Activated CD8-positive, alpha-beta T cell treated with anti-CD3 and anti-CD28 coated beads for 36 hours (primary cell): ENCODE measurements around the gene TBL2. TPM values are rescaled to one million over a fixed set of nuclear protein-coding genes. Genes with fewer than 3 reads are reported as not detected.

Source experiments
- ATAC-seq: fragments of 200-7000 bp; cut with Tn5 transposase; one replicate; pipeline ENCODE4 v1.10.0; 2021; ENCODE audit warnings: mild to moderate bottlenecking, moderate library complexity
- CTCF ChIA-PET: fragments of 350-600 bp; sonication (Branson Sonifier 250); formaldehyde crosslinking; loops from one replicate; lab custom pipeline; 2021; ENCODE audit warnings: antibody characterized with exemption; lab: Charles Lee
- POLR2A ChIA-PET: fragments of 350-600 bp; sonication (Branson Sonifier 250); formaldehyde crosslinking; loops from one replicate; lab custom pipeline; 2021; ENCODE audit warnings: antibody characterized with exemption; lab: Charles Lee
- DNase-seq: peaks from one replicate; pipeline ENCODE4 v3.0.0-alpha.2; 2020
- H3K27ac Mint-ChIP-seq: one replicate; pipeline ENCODE4 v1.8.0; 2021; ENCODE audit warnings: mild to moderate bottlenecking, mixed read lengths
- H3K27me3 Mint-ChIP-seq: one replicate; pipeline ENCODE4 v1.8.0; 2021; ENCODE audit warnings: mixed read lengths
- H3K36me3 Mint-ChIP-seq: one replicate; pipeline ENCODE4 v1.8.0; 2021; ENCODE audit warnings: low read depth, mixed read lengths
- H3K4me1 Mint-ChIP-seq: one replicate; pipeline ENCODE4 v1.8.0; 2021; ENCODE audit warnings: low read depth, mixed read lengths
- H3K4me3 Mint-ChIP-seq: one replicate; pipeline ENCODE4 v1.8.0; 2021; ENCODE audit warnings: mild to moderate bottlenecking, moderate library complexity, mixed read lengths
- H3K9me3 Mint-ChIP-seq: one replicate; pipeline ENCODE4 v1.8.0; 2021; ENCODE audit warnings: mixed read lengths
- CTCF ChIP-seq: fragments of 200-600 bp; IDR thresholded peaks from one replicate; pipeline ENCODE4 v1.8.0; 2022; ENCODE audit warnings: antibody characterized with exemption, mild to moderate bottlenecking
- intact Hi-C: fragments of 100-400 bp; cut with micrococcal nuclease; formaldehyde crosslinking; loops from one replicate; pipeline ENCODE4 v1.10.0; 2022
- total RNA-seq, 2 experiments: library from RNA; stranded (reverse); gene quantifications; one replicate each; pipeline ENCODE4 v1.2.3, GENCODE V29; 2021

Gene TBL2
- total RNA-seq, 2 experiments from 2014 or later = 29.6 to 30.7 TPM

GRCh38 chr7:73573791-73574190, 4.6 kb downstream of the TBL2 start:
- no peak for ATAC-seq
- Mint-ChIP-seq H3K27ac (no peak overlapping the region), H3K4me1 (peaks cover 11% of the 10 kb centered on the region), H3K36me3 (peaks cover 41% of the 10 kb centered on the region), H3K27me3 (no peaks in the 10 kb centered on the region), H3K9me3 (no peaks in the 10 kb centered on the region), H3K4me3 (no peak overlapping the region)
- CTCF ChIA-PET = no interaction called here
- intact Hi-C loops = no loop called here
- POLR2A ChIA-PET = no interaction called here
- no peak for TF ChIP-seq CTCF
- DNase-seq = no peak

GRCh38 chr7:73573276-73573675, 5.1 kb downstream of the TBL2 start:
- H3K4me1 Mint-ChIP-seq = peaks cover 11% of the 10 kb centered on the region
- intact Hi-C loops = no loop called here
- no peak for ATAC-seq

GRCh38 chr7:73572767-73573186, 5.6 kb downstream of the TBL2 start:
- H3K4me1 Mint-ChIP-seq = peaks cover 16% of the 10 kb centered on the region
- intact Hi-C loops = no loop called here
- DNase-seq (no peak), ATAC-seq (no peak)
- ChIA-PET POLR2A (interaction anchor here (1.7 kb wide), 1 partner anchor 51 kb away, joined by 3 read pairs; the partner anchor contains the start of gene BAZ1B), CTCF (no interaction called here)
- H3K9me3 Mint-ChIP-seq = no peaks in the 10 kb centered on the region
- no peak for TF ChIP-seq CTCF
- peaks cover 37% of the 10 kb centered on the region for H3K36me3 Mint-ChIP-seq
- H3K4me3 Mint-ChIP-seq = no peak overlapping the region
- no peaks in the 10 kb centered on the region for H3K27me3 Mint-ChIP-seq
- no peak overlapping the region for H3K27ac Mint-ChIP-seq

More at GRCh38 chr7:73573276-73573675, 5.1 kb downstream of the TBL2 start:
- Mint-ChIP-seq H3K27me3 (no peaks in the 10 kb centered on the region), H3K4me3 (no peak overlapping the region), H3K27ac (no peak overlapping the region), H3K9me3 (no peaks in the 10 kb centered on the region), H3K36me3 (peaks cover 40% of the 10 kb centered on the region)
- POLR2A ChIA-PET = no interaction called here
- DNase-seq = no peak
- CTCF ChIA-PET = no interaction called here
- no peak for TF ChIP-seq CTCF

- ChIA-PET POLR2A (no interaction called here), CTCF (no interaction called here)
- peaks cover 19% of the 10 kb centered on the region for H3K4me1 Mint-ChIP-seq
- H3K4me3 Mint-ChIP-seq = no peak overlapping the region
- H3K27me3 Mint-ChIP-seq = no peaks in the 10 kb centered on the region
- peaks cover 31% of the 10 kb centered on the region for H3K36me3 Mint-ChIP-seq
- intact Hi-C loops = no loop called here
- no peaks in the 10 kb centered on the region for H3K9me3 Mint-ChIP-seq
- DNase-seq (no peak), ATAC-seq (no peak)
- TF ChIP-seq CTCF = no peak
- H3K27ac Mint-ChIP-seq = no peak overlapping the region
Measured at GRCh38 chr7:73570977-73571376, 7.4 kb downstream of the TBL2 start.

GRCh38 chr7:73570521-73570920, 7.9 kb downstream of the TBL2 start:
- H3K4me3 Mint-ChIP-seq = no peak overlapping the region
- H3K4me1 Mint-ChIP-seq = peaks cover 24% of the 10 kb centered on the region
- peaks cover 31% of the 10 kb centered on the region for H3K36me3 Mint-ChIP-seq
- TF ChIP-seq CTCF = no peak
- DNase-seq = no peak
- ATAC-seq = no peak
- intact Hi-C loops = no loop called here
- H3K27me3 Mint-ChIP-seq = no peaks in the 10 kb centered on the region
- CTCF ChIA-PET = interaction anchor here (1.2 kb wide), 1 partner anchor 11 kb away, joined by 3 read pairs; no protein-coding TSS in a partner anchor
- H3K9me3 Mint-ChIP-seq = no peaks in the 10 kb centered on the region
- POLR2A ChIA-PET = no interaction called here
- no peak overlapping the region for H3K27ac Mint-ChIP-seq
